GM23338 (cell line): ENCODE results near the gene DIDO1. TPM values are rescaled to one million over a fixed set of nuclear protein-coding genes. Genes with fewer than 3 reads are reported as not detected.

Experiments used
- ATAC-seq: fragments of 200-7000 bp; cut with Tn5 transposase; 3 replicates; pipeline ENCODE4 v1.9.1; 2020
- DNase-seq: peaks from one replicate; pipeline ENCODE4 v3.0.0-alpha.2; 2015; ENCODE audit warnings: low spot score
- H2AFZ ChIP-seq: fragments of 200-600 bp; sonication (generic); 2 replicates; pipeline ENCODE4 v1.8.0; 2016; ENCODE audit warnings: antibody characterized with exemption, mild to moderate bottlenecking, moderate library complexity
- H3F3A ChIP-seq: fragments of 200-600 bp; sonication (generic); replicated peaks from 2 replicates; pipeline ENCODE4 v1.8.0; 2017; ENCODE audit warnings: antibody characterized with exemption, mixed run types, low read depth
- H3K27ac ChIP-seq: fragments of 200-600 bp; sonication (generic); 2 replicates; pipeline ENCODE4 v1.6.1; 2016; ENCODE audit warnings: low read depth
- H3K27me3 ChIP-seq: fragments of 200-600 bp; sonication (generic); 2 replicates; pipeline ENCODE4 v1.8.0; 2016; ENCODE audit warnings: mild to moderate bottlenecking, mixed run types, moderate library complexity; ENCODE audit not compliant: insufficient read depth
- H3K36me3 ChIP-seq: fragments of 200-600 bp; sonication (generic); 2 replicates; pipeline ENCODE4 v1.8.0; 2016; ENCODE audit warnings: mild to moderate bottlenecking; ENCODE audit not compliant: insufficient read depth
- H3K4me1 ChIP-seq: fragments of 200-600 bp; sonication (generic); 2 replicates; pipeline ENCODE4 v1.8.0; 2016; ENCODE audit warnings: mild to moderate bottlenecking, moderate library complexity; ENCODE audit not compliant: insufficient read depth
- H3K4me2 ChIP-seq: fragments of 200-600 bp; sonication (generic); 2 replicates; pipeline ENCODE4 v1.7.1; 2017; ENCODE audit warnings: mixed run types
- H3K4me3 ChIP-seq: fragments of 200-600 bp; sonication (generic); 2 replicates; pipeline ENCODE4 v1.6.1; 2016; ENCODE audit warnings: mixed run types
- H3K79me2 ChIP-seq: fragments of 200-600 bp; sonication (generic); replicated peaks from 2 replicates; pipeline ENCODE4 v1.8.0; 2017; ENCODE audit warnings: mild to moderate bottlenecking; ENCODE audit not compliant: insufficient read depth
- H3K9me2 ChIP-seq: fragments of 200-600 bp; sonication (generic); 2 replicates; pipeline ENCODE4 v1.8.0; 2017; ENCODE audit not compliant: insufficient read depth
- H4K20me1 ChIP-seq: fragments of 200-600 bp; sonication (generic); replicated peaks from 2 replicates; pipeline ENCODE4 v1.8.0; 2017; ENCODE audit warnings: mild to moderate bottlenecking; ENCODE audit not compliant: insufficient read depth
- H3K27ac Mint-ChIP-seq: 2 replicates; pipeline ENCODE4 v1.8.0; 2020; ENCODE audit warnings: inconsistent platforms, mild to moderate bottlenecking, moderate library complexity, mixed read lengths
- H3K27me3 Mint-ChIP-seq: 3 replicates; pipeline ENCODE4 v1.8.0; 2022; ENCODE audit warnings: low read depth, mild to moderate bottlenecking, moderate library complexity, mixed read lengths, inconsistent platforms; ENCODE audit not compliant: insufficient read depth, poor library complexity
- H3K36me3 Mint-ChIP-seq: 3 replicates; pipeline ENCODE4 v1.8.0; 2021; ENCODE audit warnings: low read depth, mild to moderate bottlenecking, inconsistent platforms, moderate library complexity, mixed read lengths
- H3K4me1 Mint-ChIP-seq: 3 replicates; pipeline ENCODE4 v1.8.0; 2020; ENCODE audit warnings: mild to moderate bottlenecking, inconsistent platforms, mixed read lengths
- H3K4me3 Mint-ChIP-seq: 3 replicates; pipeline ENCODE4 v1.8.0; 2021; ENCODE audit warnings: moderate library complexity, mild to moderate bottlenecking, inconsistent platforms, mixed read lengths
- H3K9me3 Mint-ChIP-seq: 3 replicates; pipeline ENCODE4 v1.8.0; 2020; ENCODE audit warnings: moderate library complexity, mild to moderate bottlenecking, inconsistent platforms, mixed read lengths
- EZH2 ChIP-seq: fragments of 200-600 bp; sonication (generic); IDR thresholded peaks from one replicate; pipeline ENCODE4 v1.8.0; 2017; ENCODE audit warnings: antibody characterized with exemption, mild to moderate bottlenecking, low read depth; ENCODE audit not compliant: unreplicated experiment
- EZH2phosphoT487 ChIP-seq: fragments of 200-600 bp; sonication (generic); IDR thresholded peaks from one replicate; pipeline ENCODE4 v1.8.1; 2018; ENCODE audit warnings: antibody characterized with exemption; ENCODE audit not compliant: unreplicated experiment
- JUNB ChIP-seq: IDR thresholded peaks from one replicate; pipeline ENCODE4 v1.6.1; 2016; ENCODE audit warnings: antibody characterized with exemption; ENCODE audit not compliant: unreplicated experiment
- NANOG ChIP-seq: IDR thresholded peaks from 2 replicates; pipeline ENCODE4 v1.6.1; 2016; ENCODE audit warnings: antibody characterized with exemption, borderline replicate concordance
- POLR2AphosphoS5 ChIP-seq: IDR thresholded peaks from 2 replicates; pipeline ENCODE4 v1.6.1; 2016; ENCODE audit warnings: antibody characterized with exemption, low read depth
- REST ChIP-seq: IDR thresholded peaks from one replicate; pipeline ENCODE4 v1.6.1; 2018; ENCODE audit warnings: antibody characterized with exemption; ENCODE audit not compliant: unreplicated experiment
- STAT1 ChIP-seq: IDR thresholded peaks from one replicate; pipeline ENCODE4 v1.6.1; 2016; ENCODE audit warnings: antibody characterized with exemption; ENCODE audit not compliant: unreplicated experiment
- ZNF114 ChIP-seq: fragments of 250-450 bp; sonication (Bioruptor Pico); IDR thresholded peaks from 2 replicates; pipeline ENCODE4 v1.5.0; 2020; ENCODE audit warnings: mild to moderate bottlenecking, moderate library complexity
- ZNF331 ChIP-seq: fragments of 250-450 bp; sonication (Bioruptor Pico); IDR thresholded peaks from 2 replicates; pipeline ENCODE4 v1.5.0; 2020; ENCODE audit warnings: low read depth, mild to moderate bottlenecking, moderate library complexity
- polyA plus RNA-seq: library from polyadenylated mRNA; unstranded; fragments of >200 nt; fragmentation: Nextera tagmentation; extraction: Ambion mirVana; gene quantifications from 2 replicates; pipeline ENCODE4 v1.2.1, GENCODE V29; 2016
- total RNA-seq: library from RNA; depleted of rRNA; stranded (reverse); fragments of >200 nt; shearing (Covaris generic); gene quantifications from 2 replicates; pipeline ENCODE4 v1.2.3, GENCODE V29; 2014
- TF ChIP-seq, protein P1 (sequence below), 2 experiments: fragments of 200-600 bp in 1 of 2; sonication (generic) in 1 of 2; conservative IDR thresholded peaks; 2 replicates each; pipeline versions ENCODE4 v1.5.1 to v1.6.1; 2016 to 2017; ENCODE audit warnings: antibody characterized with exemption in 2 of 2, low read depth in 2 of 2, mild to moderate bottlenecking in 2 of 2, moderate library complexity in 1 of 2

The DIDO1 gene
- total and polyA plus RNA-seq, 2 experiments from 2014 or later, result 72.4 to 162 TPM

DNA sequence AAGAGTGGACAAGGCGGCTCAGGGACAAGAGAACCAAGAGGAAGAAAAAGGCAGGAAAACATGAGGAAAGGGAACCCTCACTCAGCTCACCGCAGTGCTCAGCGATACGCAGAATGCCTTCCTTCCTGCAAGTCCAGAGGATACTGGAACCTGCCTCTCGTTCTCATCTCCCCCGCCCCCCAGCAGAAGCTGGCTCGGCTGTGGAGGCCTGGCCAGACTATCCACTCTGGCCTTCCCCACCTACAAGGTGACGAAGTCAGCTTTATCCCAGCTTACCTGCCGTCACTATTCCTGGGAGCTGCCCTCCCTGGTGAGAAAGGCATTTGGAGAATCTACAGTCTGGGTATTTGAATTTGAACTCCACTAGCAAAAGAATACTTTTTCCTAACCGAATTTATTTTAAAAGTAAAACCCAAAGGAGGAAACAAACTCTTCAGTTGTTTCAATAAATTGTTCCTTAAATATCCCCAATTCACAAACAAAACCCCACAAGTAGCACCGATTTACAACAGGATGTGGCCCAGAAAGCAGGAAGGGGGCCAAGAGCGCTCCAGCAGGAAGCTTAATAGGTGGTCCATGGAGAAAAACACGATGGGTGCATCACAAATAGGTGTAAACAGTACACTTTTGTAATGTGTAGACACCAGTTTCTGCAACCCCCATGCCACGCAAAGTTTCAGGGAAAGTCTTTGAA lies 2.1 kb upstream of the DIDO1 start (continued):
- TF ChIP-seq ZNF331 (CRISPR knock-in tag), result no peak
- TF ChIP-seq, protein P1, sequence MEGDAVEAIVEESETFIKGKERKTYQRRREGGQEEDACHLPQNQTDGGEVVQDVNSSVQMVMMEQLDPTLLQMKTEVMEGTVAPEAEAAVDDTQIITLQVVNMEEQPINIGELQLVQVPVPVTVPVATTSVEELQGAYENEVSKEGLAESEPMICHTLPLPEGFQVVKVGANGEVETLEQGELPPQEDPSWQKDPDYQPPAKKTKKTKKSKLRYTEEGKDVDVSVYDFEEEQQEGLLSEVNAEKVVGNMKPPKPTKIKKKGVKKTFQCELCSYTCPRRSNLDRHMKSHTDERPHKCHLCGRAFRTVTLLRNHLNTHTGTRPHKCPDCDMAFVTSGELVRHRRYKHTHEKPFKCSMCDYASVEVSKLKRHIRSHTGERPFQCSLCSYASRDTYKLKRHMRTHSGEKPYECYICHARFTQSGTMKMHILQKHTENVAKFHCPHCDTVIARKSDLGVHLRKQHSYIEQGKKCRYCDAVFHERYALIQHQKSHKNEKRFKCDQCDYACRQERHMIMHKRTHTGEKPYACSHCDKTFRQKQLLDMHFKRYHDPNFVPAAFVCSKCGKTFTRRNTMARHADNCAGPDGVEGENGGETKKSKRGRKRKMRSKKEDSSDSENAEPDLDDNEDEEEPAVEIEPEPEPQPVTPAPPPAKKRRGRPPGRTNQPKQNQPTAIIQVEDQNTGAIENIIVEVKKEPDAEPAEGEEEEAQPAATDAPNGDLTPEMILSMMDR (conservative IDR thresholded peaks at IDR 0.05; ENCODE audit: low read depth in 2 of 2), result no peak
- no peak for TF ChIP-seq STAT1
- TF ChIP-seq EZH2, result no peak

DNA sequence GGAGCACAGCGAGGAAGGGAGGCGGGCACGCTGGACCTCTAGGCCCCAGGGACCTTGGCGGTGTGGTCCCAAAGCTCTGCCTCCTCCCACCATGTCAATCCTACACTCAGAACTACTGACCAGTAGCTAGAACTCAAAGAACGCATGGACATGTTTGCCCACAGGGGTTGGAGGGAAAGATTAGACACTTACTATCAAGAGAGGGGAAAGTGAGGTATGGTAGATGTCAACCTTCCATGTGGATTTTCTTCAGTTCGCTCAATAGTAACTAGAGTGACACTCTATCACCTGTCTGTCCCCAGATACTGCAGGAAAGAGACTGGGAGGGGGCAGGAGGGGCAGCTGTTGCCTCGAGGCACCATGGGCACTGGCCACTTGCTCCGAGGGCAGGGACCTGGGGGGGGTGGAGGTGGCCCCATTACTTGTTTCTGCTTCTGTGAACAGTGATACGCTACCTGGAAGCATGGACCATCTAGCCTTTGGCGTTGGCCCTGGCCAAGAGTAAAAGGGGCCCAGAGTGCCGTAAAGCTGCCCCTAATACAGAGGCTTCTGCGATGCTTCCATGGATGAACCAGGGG lies 912 bp upstream of the DIDO1 start:
- H3K27ac Mint-ChIP-seq, result peak overlapping the region; percentile 92
- TF ChIP-seq POLR2AphosphoS5 (no peak; the same call in 1 of the 2 replicates), REST (no peak), EZH2 (no peak), NANOG (no peak), ZNF114 (CRISPR knock-in tag) (no peak), JUNB (no peak), EZH2phosphoT487 (no peak), STAT1 (no peak), ZNF331 (CRISPR knock-in tag) (no peak)
- TF ChIP-seq, protein P1 (conservative IDR thresholded peaks at IDR 0.05; ENCODE audit: low read depth in 2 of 2), result no peak
- no peaks in the 10 kb centered on the region for H3K27me3 ChIP-seq

More for the DNA sequence above, 912 bp upstream of the DIDO1 start:
- Histone ChIP-seq H3K4me2 (peak overlapping the region; percentile 90), H3K36me3 (peaks cover 4% of the 10 kb centered on the region), H3K27ac (peak overlapping the region; percentile 94), H4K20me1 (peaks cover 33% of the 10 kb centered on the region), H3F3A (peaks cover 52% of the 10 kb centered on the region), H3K4me1 (peaks cover 62% of the 10 kb centered on the region), H3K79me2 (peaks cover 84% of the 10 kb centered on the region), H3K4me3 (peak overlapping the region; percentile 95), H3K9me2 (no peaks in the 10 kb centered on the region), H2AFZ (no peak overlapping the region)
- Mint-ChIP-seq H3K27me3 (peaks cover 23% of the 10 kb centered on the region), H3K4me3 (peak overlapping the region; percentile 76), H3K9me3 (no peaks in the 10 kb centered on the region; the same call in 2 of the 3 replicates), H3K4me1 (peaks cover 48% of the 10 kb centered on the region), H3K36me3 (peaks cover 15% of the 10 kb centered on the region; the same call in 2 of the 3 replicates)
- no peak for DNase-seq
- no peak for ATAC-seq
